SK-N-SH (cell line): ENCODE measurements around the gene STARD3.

ENCODE experiments used
- EP300 ChIP-seq, 2 experiments: IDR thresholded peaks; 2 replicates each; pipeline versions ENCODE4 v1.4.0 to v1.6.1; 2012; ENCODE audit warnings: borderline replicate concordance in 1 of 2, low read depth in 1 of 2, low read length in 1 of 2
- RCOR1 ChIP-seq: fragments of 150-350 bp; IDR thresholded peaks from 2 replicates; pipeline ENCODE4 v1.6.1; 2017; ENCODE audit warnings: antibody characterized with exemption, low read length
- REST ChIP-seq: IDR thresholded peaks from 2 replicates; pipeline ENCODE4 v1.6.1; 2012; ENCODE audit warnings: mild to moderate bottlenecking, low read depth, low read length, moderate library complexity
- RFX5 ChIP-seq: IDR thresholded peaks from 2 replicates; pipeline ENCODE4 v1.6.1; 2012; ENCODE audit warnings: mild to moderate bottlenecking, improper control_type of control experiment, low read length
- SMC3 ChIP-seq: IDR thresholded peaks from 2 replicates; pipeline ENCODE4 v1.6.1; 2012; ENCODE audit warnings: low read depth, low read length, improper control_type of control experiment
- TEAD4 ChIP-seq: IDR thresholded peaks from 2 replicates; pipeline ENCODE4 v1.4.0; 2012; ENCODE audit warnings: mild to moderate bottlenecking, borderline replicate concordance; ENCODE audit not compliant: insufficient read depth
- USF2 ChIP-seq: fragments of 150-350 bp; IDR thresholded peaks from 2 replicates; pipeline ENCODE4 v1.6.1; 2017; ENCODE audit warnings: antibody characterized with exemption, low read length, low read depth, borderline replicate concordance
- ZBTB33 ChIP-seq: IDR thresholded peaks from 2 replicates; pipeline ENCODE4 v1.4.0; 2012; ENCODE audit warnings: low read depth, borderline replicate concordance
- TF ChIP-seq, protein P1 (sequence below): fragments of 200-600 bp; sonication (generic); IDR thresholded peaks from 2 replicates; pipeline ENCODE4 v1.6.1; 2017; ENCODE audit warnings: antibody characterized with exemption, mild to moderate bottlenecking, moderate library complexity
- TF ChIP-seq, protein P2 (sequence below): IDR thresholded peaks from 2 replicates; pipeline ENCODE4 v1.4.0; 2012; ENCODE audit warnings: low read depth
- TF ChIP-seq, protein P3 (sequence below): IDR thresholded peaks from 2 replicates; pipeline ENCODE4; 2012

DNA sequence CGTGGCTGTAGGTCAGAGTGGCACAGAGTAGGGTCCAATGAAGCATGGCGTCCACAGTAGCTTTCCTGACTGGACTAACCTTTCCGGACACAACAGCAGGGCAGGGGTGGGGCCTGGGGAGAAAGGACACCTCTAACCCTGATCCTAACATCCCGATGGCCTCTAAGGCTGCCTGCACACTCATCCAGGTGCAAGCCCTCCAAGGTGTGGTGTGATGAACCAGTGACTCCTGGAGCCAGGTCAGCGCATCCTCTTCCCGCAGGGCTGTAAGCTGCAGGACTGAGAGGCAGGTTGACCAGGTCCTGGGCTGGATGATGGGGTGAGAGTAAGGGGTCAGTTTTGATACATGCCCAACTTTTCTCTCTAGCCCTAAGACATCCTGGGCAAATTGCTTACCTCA is 59.8 kb downstream of the STARD3 start:
- TF ChIP-seq SMC3: no peak
- TF ChIP-seq, protein P1, sequence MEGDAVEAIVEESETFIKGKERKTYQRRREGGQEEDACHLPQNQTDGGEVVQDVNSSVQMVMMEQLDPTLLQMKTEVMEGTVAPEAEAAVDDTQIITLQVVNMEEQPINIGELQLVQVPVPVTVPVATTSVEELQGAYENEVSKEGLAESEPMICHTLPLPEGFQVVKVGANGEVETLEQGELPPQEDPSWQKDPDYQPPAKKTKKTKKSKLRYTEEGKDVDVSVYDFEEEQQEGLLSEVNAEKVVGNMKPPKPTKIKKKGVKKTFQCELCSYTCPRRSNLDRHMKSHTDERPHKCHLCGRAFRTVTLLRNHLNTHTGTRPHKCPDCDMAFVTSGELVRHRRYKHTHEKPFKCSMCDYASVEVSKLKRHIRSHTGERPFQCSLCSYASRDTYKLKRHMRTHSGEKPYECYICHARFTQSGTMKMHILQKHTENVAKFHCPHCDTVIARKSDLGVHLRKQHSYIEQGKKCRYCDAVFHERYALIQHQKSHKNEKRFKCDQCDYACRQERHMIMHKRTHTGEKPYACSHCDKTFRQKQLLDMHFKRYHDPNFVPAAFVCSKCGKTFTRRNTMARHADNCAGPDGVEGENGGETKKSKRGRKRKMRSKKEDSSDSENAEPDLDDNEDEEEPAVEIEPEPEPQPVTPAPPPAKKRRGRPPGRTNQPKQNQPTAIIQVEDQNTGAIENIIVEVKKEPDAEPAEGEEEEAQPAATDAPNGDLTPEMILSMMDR: no peak
- TF ChIP-seq, protein P2, sequence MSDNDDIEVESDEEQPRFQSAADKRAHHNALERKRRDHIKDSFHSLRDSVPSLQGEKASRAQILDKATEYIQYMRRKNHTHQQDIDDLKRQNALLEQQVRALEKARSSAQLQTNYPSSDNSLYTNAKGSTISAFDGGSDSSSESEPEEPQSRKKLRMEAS: no peak
- no peak for TF ChIP-seq ZBTB33
- no peak for TF ChIP-seq RCOR1
- TF ChIP-seq REST: no peak
- TF ChIP-seq RFX5: no peak
- TF ChIP-seq EP300 (IDR thresholded peaks at IDR 0.05; ENCODE audit: borderline replicate concordance in 1 of 2, low read depth in 1 of 2, low read length in 1 of 2): no peak
- TF ChIP-seq, protein P3, sequence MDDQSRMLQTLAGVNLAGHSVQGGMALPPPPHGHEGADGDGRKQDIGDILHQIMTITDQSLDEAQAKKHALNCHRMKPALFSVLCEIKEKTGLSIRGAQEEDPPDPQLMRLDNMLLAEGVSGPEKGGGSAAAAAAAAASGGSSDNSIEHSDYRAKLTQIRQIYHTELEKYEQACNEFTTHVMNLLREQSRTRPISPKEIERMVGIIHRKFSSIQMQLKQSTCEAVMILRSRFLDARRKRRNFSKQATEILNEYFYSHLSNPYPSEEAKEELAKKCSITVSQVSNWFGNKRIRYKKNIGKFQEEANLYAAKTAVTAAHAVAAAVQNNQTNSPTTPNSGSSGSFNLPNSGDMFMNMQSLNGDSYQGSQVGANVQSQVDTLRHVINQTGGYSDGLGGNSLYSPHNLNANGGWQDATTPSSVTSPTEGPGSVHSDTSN: no peak
- TF ChIP-seq USF2: no peak
- no peak for TF ChIP-seq TEAD4
